ENCODE data around the gene NEK7.

DNA sequence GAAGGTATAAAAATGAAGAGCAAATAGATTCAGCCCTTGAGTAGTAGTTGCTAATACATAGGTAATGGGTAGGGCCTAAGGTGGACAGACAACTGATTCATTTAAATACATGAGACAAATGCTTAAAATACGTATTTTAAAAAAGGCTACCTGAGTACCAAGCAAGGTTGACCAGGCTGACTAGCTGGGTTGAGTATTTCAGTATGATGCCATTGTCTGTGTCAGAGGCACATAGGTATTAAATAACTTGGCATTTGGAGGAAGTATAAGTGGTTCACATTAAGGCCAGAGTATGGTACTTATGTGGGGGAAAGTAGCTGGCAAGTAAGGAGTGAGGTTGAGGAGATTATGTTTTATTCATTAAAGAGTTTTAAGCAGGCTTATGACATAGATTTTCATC lies 19.4 kb downstream of the NEK7 start:
- TF ChIP-seq POLR2A (IDR thresholded peaks at IDR 0.05; ENCODE audit: low read length) (no peak), GATA1 (IDR thresholded peaks at IDR 0.05; ENCODE audit: low read depth, low read length) (no peak)
